A673 (cell line): ENCODE data around the gene DLG5.

ENCODE experiments used
- EZH2 ChIP-seq: fragments of 200-600 bp; sonication (generic); IDR thresholded peaks from 2 replicates; pipeline ENCODE4 v1.6.1; 2017; ENCODE audit warnings: borderline replicate concordance, low read depth, mild to moderate bottlenecking, mixed read lengths, antibody characterized with exemption, low read length; ENCODE audit not compliant: poor library complexity, severe bottlenecking
- TF ChIP-seq, protein P1 (sequence below): fragments of 300-800, 200-600 bp; sonication (generic); conservative IDR thresholded peaks from 2 replicates; pipeline ENCODE4 v1.5.1; 2017; ENCODE audit warnings: low read depth, mild to moderate bottlenecking, antibody characterized with exemption, low read length, moderate library complexity, mixed read lengths

DNA sequence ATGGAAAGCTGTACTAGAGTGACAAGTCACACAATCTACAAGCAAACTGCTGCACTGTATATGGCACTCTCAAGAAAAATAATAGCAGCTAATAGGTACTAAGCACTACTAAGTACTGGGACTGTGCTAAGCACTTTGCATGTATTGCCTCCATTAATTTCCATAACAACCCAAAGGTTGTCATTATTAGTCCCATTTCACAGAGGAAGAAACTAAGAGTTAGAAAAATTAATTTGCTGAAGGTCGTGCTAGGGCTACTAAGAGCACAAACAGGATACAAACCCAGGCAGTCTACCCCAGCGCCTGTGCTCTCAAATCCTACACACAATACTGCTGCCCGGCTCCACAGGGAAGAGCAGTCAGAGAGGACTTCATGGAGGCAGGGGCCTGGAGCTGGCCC is 51.7 kb downstream of the DLG5 start:
- TF ChIP-seq, protein P1, sequence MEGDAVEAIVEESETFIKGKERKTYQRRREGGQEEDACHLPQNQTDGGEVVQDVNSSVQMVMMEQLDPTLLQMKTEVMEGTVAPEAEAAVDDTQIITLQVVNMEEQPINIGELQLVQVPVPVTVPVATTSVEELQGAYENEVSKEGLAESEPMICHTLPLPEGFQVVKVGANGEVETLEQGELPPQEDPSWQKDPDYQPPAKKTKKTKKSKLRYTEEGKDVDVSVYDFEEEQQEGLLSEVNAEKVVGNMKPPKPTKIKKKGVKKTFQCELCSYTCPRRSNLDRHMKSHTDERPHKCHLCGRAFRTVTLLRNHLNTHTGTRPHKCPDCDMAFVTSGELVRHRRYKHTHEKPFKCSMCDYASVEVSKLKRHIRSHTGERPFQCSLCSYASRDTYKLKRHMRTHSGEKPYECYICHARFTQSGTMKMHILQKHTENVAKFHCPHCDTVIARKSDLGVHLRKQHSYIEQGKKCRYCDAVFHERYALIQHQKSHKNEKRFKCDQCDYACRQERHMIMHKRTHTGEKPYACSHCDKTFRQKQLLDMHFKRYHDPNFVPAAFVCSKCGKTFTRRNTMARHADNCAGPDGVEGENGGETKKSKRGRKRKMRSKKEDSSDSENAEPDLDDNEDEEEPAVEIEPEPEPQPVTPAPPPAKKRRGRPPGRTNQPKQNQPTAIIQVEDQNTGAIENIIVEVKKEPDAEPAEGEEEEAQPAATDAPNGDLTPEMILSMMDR = no peak
- TF ChIP-seq EZH2 = no peak
